Heart left ventricle (tissue), 16 donors: ENCODE measurements around the gene RAB28. TPM values are rescaled to one million over a fixed set of nuclear protein-coding genes. Genes with fewer than 3 reads are reported as not detected.

Source experiments
- ATAC-seq, 4 donors: fragments of 200-7000 bp; cut with Tn5 transposase; one replicate each; pipeline ENCODE4 v1.9.1; 2020 to 2022; ENCODE audit warnings: moderate library complexity in 4 of 4, mild to moderate bottlenecking in 3 of 4, moderate number of reproducible peaks in 1 of 4
- DNase-seq, 5 donors: peaks; one replicate each; pipeline ENCODE4 v3.0.0-alpha.2; 2020
- H3K27ac ChIP-seq, 12 donors: fragments of 200-600 bp; sonication (generic) in 4 of 12; one replicate each; pipeline versions ENCODE4 v1.5.0 to v1.8.0; 2016 to 2022; ENCODE audit warnings: mild to moderate bottlenecking in 2 of 12
- H3K27me3 ChIP-seq, 9 donors: fragments of 200-600 bp; sonication (generic) in 2 of 9; one replicate each; pipeline versions ENCODE4 v1.5.1 to v1.8.0; 2016 to 2022; ENCODE audit warnings: mild to moderate bottlenecking in 3 of 9
- H3K36me3 ChIP-seq, 9 donors: fragments of 200-600 bp; sonication (generic) in 2 of 9; one replicate each; pipeline versions ENCODE4 v1.5.0 to v1.8.0; 2018 to 2022; ENCODE audit warnings: mild to moderate bottlenecking in 2 of 9
- H3K4me1 ChIP-seq, 12 donors: fragments of 200-600 bp; sonication (generic) in 4 of 12; one replicate each; pipeline versions ENCODE4 v1.5.0 to v1.8.0; 2016 to 2022; ENCODE audit warnings: mild to moderate bottlenecking in 3 of 12
- H3K4me3 ChIP-seq, 12 donors: fragments of 200-600 bp; sonication (generic) in 4 of 12; one replicate each; pipeline versions ENCODE4 v1.5.0 to v1.8.0; 2017 to 2022; ENCODE audit warnings: mild to moderate bottlenecking in 9 of 12, moderate library complexity in 4 of 12
- H3K9me3 ChIP-seq, 12 donors: fragments of 200-600 bp; sonication (generic) in 4 of 12; one replicate each; pipeline versions ENCODE4 v1.5.0 to v1.8.0; 2016 to 2022; ENCODE audit warnings: mild to moderate bottlenecking in 1 of 12
- CTCF ChIP-seq, 12 donors: fragments of 200-600 bp; sonication (generic) in 4 of 12; IDR thresholded peaks; one replicate each; pipeline versions ENCODE4 v1.5.0 to v1.8.0; 2018 to 2022; ENCODE audit warnings: antibody characterized with exemption in 12 of 12, mild to moderate bottlenecking in 5 of 12
- POLR2A ChIP-seq, 2 donors: fragments of 450-650 bp; IDR thresholded peaks; one replicate each; pipeline ENCODE4 v1.6.1; 2017; ENCODE audit warnings: antibody characterized with exemption in 2 of 2, mild to moderate bottlenecking in 2 of 2, moderate library complexity in 2 of 2
- WGBS, 4 donors: extraction: QIAGEN DNeasy Blood & Tissue Kit in 2 of 4; methylation state at CpG; one replicate each; pipeline versions ENCODE4 v1.1.5 to v1.1.7; 2013 to 2018; 5-methylcytosine and 5-hydroxymethylcytosine counted together
- intact Hi-C, 10 donors: fragments of 100-400 bp; cut with DNase I; formaldehyde crosslinking; loops; one replicate each; pipeline versions ENCODE4 v1.11.1 to v1.14.2; 2022
- polyA plus RNA-seq, 2 donors: library from polyadenylated mRNA; stranded (reverse); fragments of 200-250 nt; gene quantifications; one replicate each; pipeline ENCODE4 v1.2.3, GENCODE V29; 2013
- total RNA-seq, 9 donors: library from RNA; depleted of rRNA in 2 of 9; stranded (reverse); fragments of >200 nt in 2 of 9; fragmentation: NEBNext Ultra II Directional in 3 of 9; extraction: Animal tissue kit (Norgen Biotek cat#: 25700) in 3 of 9; gene quantifications; one replicate each; pipeline versions ENCODE4 v1.1.0 to v1.2.4, GENCODE V29; 2016 to 2023
- donor health status: ischemic (EF 13 %, LVEDD 7.1; RV severe dilation, severe dysfunction).
- donor health status: healthy with polysubstance abuse.
- donor health status: DM: no; HTN: yes; CAD: no.
- donor health status: DM: no; HTN: no; CAD: no.
- donor health status: ischemic (EF 25% LVEDD 6.9; RV normal size, moderate dysfunction).
- donor health status: ischemic (EF 25% LVEDD 5.7; RV mildly dilated, moderate dysfunction).
- donor health status: healthy.
- donor health status: DM: yes; HTN: yes; CAD: no.
- donor health status: ischemic (EF 35%, LVEDD 5.7; RV mildly dilated, moderate dysfunction).
- donor health status: nonischemic (EF 11% LVEDD 7.7; RV severe dilation, severe dysfunction).
- donor health status: DM: yes; HTN: yes; CAD: no.
- donor health status: PGD.
- donor health status: ischemic (EF 29% LVEDD 5.4; RV normal size, mild dysfunction).
- donor health status: nonischemic (EF 23%, LVEDD 6.1; RV moderate dilation, normal function).

Gene RAB28
- total and polyA plus RNA-seq, 11 donors = 11.5 to 31.1 (median 17.9) TPM

- no peaks in the 10 kb centered on the region for H3K4me1 ChIP-seq
- ATAC-seq (no peak), DNase-seq (no peak)
- 73 to 78% (median 77%) methylated on average over 4 of the region's 4 CpGs for WGBS, 4 donors
- H3K9me3 ChIP-seq = no peaks in the 10 kb centered on the region
- TF ChIP-seq POLR2A (IDR thresholded peaks at IDR 0.05) (no peak), CTCF (IDR thresholded peaks at IDR 0.05) (no peak)
- H3K27me3 ChIP-seq = peaks cover 0 to 76% (median 41%) of the 10 kb centered on the region in 9 donors
- H3K27ac ChIP-seq = no peak overlapping the region
- H3K4me3 ChIP-seq = no peak overlapping the region
- no peaks in the 10 kb centered on the region for H3K36me3 ChIP-seq
- intact Hi-C loops = no loop called here
Observed at GRCh38 chr4:13514722-13515121, 30.6 kb upstream of the RAB28 start.

- DNase-seq (no peak), ATAC-seq (no peak)
- H3K36me3 ChIP-seq = no peaks in the 10 kb centered on the region
- H3K4me3 ChIP-seq = no peak overlapping the region
- no peaks in the 10 kb centered on the region for H3K9me3 ChIP-seq
- H3K27me3 ChIP-seq = peaks cover 0 to 41% (median 15%) of the 10 kb centered on the region in 9 donors
- TF ChIP-seq POLR2A (IDR thresholded peaks at IDR 0.05) (no peak), CTCF (IDR thresholded peaks at IDR 0.05) (no peak)
- intact Hi-C loops = no loop called here
- no peak overlapping the region for H3K27ac ChIP-seq
- no peaks in the 10 kb centered on the region for H3K4me1 ChIP-seq
Observed at GRCh38 chr4:13511101-13511500, 27.0 kb upstream of the RAB28 start.

- no peak for TF ChIP-seq CTCF (IDR thresholded peaks at IDR 0.05)
- no peak for TF ChIP-seq POLR2A (IDR thresholded peaks at IDR 0.05)
Observed at GRCh38 chr4:13509442-13509841, 25.3 kb upstream of the RAB28 start.

GRCh38 chr4:13504374-13504773 is 20.2 kb upstream of the RAB28 start:
- 92 to 95% (median 94%) methylated on average over 5 of the region's 5 CpGs for WGBS, 4 donors
- H3K4me3 ChIP-seq = no peak overlapping the region
- no peak overlapping the region for H3K27ac ChIP-seq
- no peaks in the 10 kb centered on the region for H3K9me3 ChIP-seq
- no peaks in the 10 kb centered on the region for H3K36me3 ChIP-seq
- TF ChIP-seq POLR2A (IDR thresholded peaks at IDR 0.05) (no peak), CTCF (IDR thresholded peaks at IDR 0.05) (no peak)
- intact Hi-C loops = no loop called here
- no peak for ATAC-seq
- no peaks in the 10 kb centered on the region for H3K4me1 ChIP-seq
- no peak for DNase-seq
- peaks cover 0 to 31% (median 0%) of the 10 kb centered on the region in 9 donors for H3K27me3 ChIP-seq

More at GRCh38 chr4:13509442-13509841, 25.3 kb upstream of the RAB28 start:
- Histone ChIP-seq H3K4me1 (no peaks in the 10 kb centered on the region), H3K27me3 (peaks cover 0 to 28% (median 15%) of the 10 kb centered on the region in 9 donors), H3K9me3 (no peaks in the 10 kb centered on the region), H3K4me3 (no peak overlapping the region), H3K36me3 (no peaks in the 10 kb centered on the region), H3K27ac (no peak overlapping the region)
- no peak for ATAC-seq
- 68 to 90% (median 73%) methylated on average over 1 of the region's 1 CpG for WGBS, 4 donors
- no peak for DNase-seq
- intact Hi-C loops = no loop called here
